ENCODE results near the gene KIF15.

- TF ChIP-seq CTCF (conservative IDR thresholded peaks at IDR 0.05; ENCODE audit: low read length) (no peak), EZH2phosphoT487 (IDR thresholded peaks at IDR 0.05; ENCODE audit: borderline replicate concordance) (no peak)
Measured at GRCh38 chr3:44764248-44764647, 2.7 kb downstream of the KIF15 start.
